H9 (cell line): ENCODE results near the gene SUPT7L. TPM values are rescaled to one million over a fixed set of nuclear protein-coding genes. Genes with fewer than 3 reads are reported as not detected.

Source experiments
- DNase-seq: peaks from one replicate; pipeline ENCODE4 v3.0.0-alpha.2; 2017
- H2AFZ ChIP-seq: one replicate; pipeline ENCODE4 v1.6.1; 2013; ENCODE audit warnings: mild to moderate bottlenecking, low read length, control low read depth, moderate library complexity
- H2AK5ac ChIP-seq: 2 replicates; pipeline ENCODE4 v1.6.1; 2013; ENCODE audit warnings: low read length, control low read depth, mixed read lengths; ENCODE audit not compliant: insufficient read length
- H2BK120ac ChIP-seq: one replicate; pipeline ENCODE4 v1.6.1; 2013; ENCODE audit warnings: low read depth, mild to moderate bottlenecking, low read length, control low read depth, inconsistent platforms; ENCODE audit not compliant: poor library complexity, severe bottlenecking
- H2BK12ac ChIP-seq: 2 replicates; pipeline ENCODE4 v1.6.1; 2013; ENCODE audit warnings: low read length, control low read depth, mixed read lengths, low read depth; ENCODE audit not compliant: insufficient read length
- H2BK15ac ChIP-seq: 2 replicates; pipeline ENCODE4 v1.6.1; 2013; ENCODE audit warnings: low read depth, low read length, control low read depth
- H2BK20ac ChIP-seq: one replicate; pipeline ENCODE4 v1.6.1; 2013; ENCODE audit warnings: low read depth, mild to moderate bottlenecking, low read length, control low read depth, inconsistent platforms; ENCODE audit not compliant: poor library complexity, severe bottlenecking
- H2BK5ac ChIP-seq: 2 replicates; pipeline ENCODE4 v1.6.1; 2013; ENCODE audit warnings: low read length, control low read depth, mixed read lengths; ENCODE audit not compliant: insufficient read length
- H3K14ac ChIP-seq: 2 replicates; pipeline ENCODE4 v1.6.1; 2013; ENCODE audit warnings: low read length, control low read depth; ENCODE audit not compliant: insufficient read depth
- H3K18ac ChIP-seq: 2 replicates; pipeline ENCODE4 v1.6.1; 2013; ENCODE audit warnings: low read depth, mild to moderate bottlenecking, mixed read lengths, low read length, control low read depth; ENCODE audit not compliant: insufficient read length
- H3K23ac ChIP-seq: 2 replicates; pipeline ENCODE4 v1.6.1; 2013; ENCODE audit warnings: low read length, control low read depth, mixed read lengths, low read depth; ENCODE audit not compliant: insufficient read length
- H3K23me2 ChIP-seq: 2 replicates; pipeline ENCODE4 v1.6.1; 2013; ENCODE audit warnings: low read depth, mild to moderate bottlenecking, mixed read lengths, low read length, control low read depth; ENCODE audit not compliant: insufficient read length, poor library complexity, severe bottlenecking
- H3K27ac ChIP-seq: 2 replicates; pipeline ENCODE4 v1.5.1; 2013; ENCODE audit warnings: low read length, control low read depth, mixed read lengths, low read depth; ENCODE audit not compliant: insufficient read length
- H3K27me3 ChIP-seq: 2 replicates; pipeline ENCODE4 v1.6.1; 2013; ENCODE audit warnings: low read length, control low read depth, inconsistent platforms; ENCODE audit not compliant: insufficient read depth
- H3K4ac ChIP-seq: 2 replicates; pipeline ENCODE4 v1.6.1; 2013; ENCODE audit warnings: low read depth, mild to moderate bottlenecking, control low read depth, inconsistent platforms, low read length, moderate library complexity
- H3K4me1 ChIP-seq: 2 replicates; pipeline ENCODE4 v1.6.1; 2013; ENCODE audit warnings: low read length, control low read depth, inconsistent platforms; ENCODE audit not compliant: insufficient read depth
- H3K4me2 ChIP-seq: 2 replicates; pipeline ENCODE4 v1.6.1; 2013; ENCODE audit warnings: low read length, control low read depth, mixed read lengths; ENCODE audit not compliant: insufficient read length, insufficient read depth
- H3K56ac ChIP-seq: 2 replicates; pipeline ENCODE4 v1.6.1; 2013; ENCODE audit warnings: low read depth, mild to moderate bottlenecking, mixed read lengths, low read length, control low read depth; ENCODE audit not compliant: insufficient read length
- H3K79me1 ChIP-seq: 2 replicates; pipeline ENCODE4 v1.6.1; 2013; ENCODE audit warnings: low read depth, mild to moderate bottlenecking, moderate library complexity, low read length, control low read depth, inconsistent platforms; ENCODE audit not compliant: insufficient read depth, poor library complexity, severe bottlenecking
- H3K79me2 ChIP-seq: 2 replicates; pipeline ENCODE4 v1.6.1; 2013; ENCODE audit warnings: low read length, control low read depth, inconsistent platforms; ENCODE audit not compliant: insufficient read depth
- H3K9ac ChIP-seq: 2 replicates; pipeline ENCODE4 v1.6.1; 2013; ENCODE audit warnings: low read length, control low read depth, mixed read lengths; ENCODE audit not compliant: insufficient read length; ENCODE audit errors: extremely low read depth
- H3K9me3 ChIP-seq: one replicate; pipeline ENCODE4 v1.6.1; 2013; ENCODE audit warnings: low read depth, low read length, inconsistent platforms; ENCODE audit not compliant: control insufficient read depth
- H3T11ph ChIP-seq: one replicate; pipeline ENCODE4 v1.6.1; 2013; ENCODE audit warnings: mild to moderate bottlenecking, low read length, control low read depth, inconsistent platforms
- H4K20me1 ChIP-seq: one replicate; pipeline ENCODE4 v1.6.1; 2013; ENCODE audit not compliant: control insufficient read depth, insufficient read length, insufficient read depth
- H4K5ac ChIP-seq: 2 replicates; pipeline ENCODE4 v1.6.1; 2013; ENCODE audit warnings: low read depth, mild to moderate bottlenecking, mixed read lengths, low read length, control low read depth; ENCODE audit not compliant: insufficient read length
- H4K8ac ChIP-seq: replicated peaks from 2 replicates; pipeline ENCODE4 v1.6.1; 2013; ENCODE audit warnings: low read length, control low read depth, mixed read lengths, low read depth; ENCODE audit not compliant: insufficient read length
- H4K91ac ChIP-seq: 2 replicates; pipeline ENCODE4 v1.6.1; 2013; ENCODE audit warnings: low read depth, mild to moderate bottlenecking, moderate library complexity, mixed read lengths, low read length, control low read depth; ENCODE audit not compliant: insufficient read length
- H3K27ac Mint-ChIP-seq, 3 experiments: 2 replicates in 2 of 3; 3 replicates in 1 of 3; pipeline ENCODE4 v1.8.0; 2020 to 2021; ENCODE audit warnings: mixed read lengths in 3 of 3, mild to moderate bottlenecking in 1 of 3, moderate library complexity in 1 of 3
- H3K27me3 Mint-ChIP-seq: 2 replicates; pipeline ENCODE4 v1.8.0; 2021; ENCODE audit warnings: low read depth, mild to moderate bottlenecking, moderate library complexity, mixed read lengths
- H3K36me3 Mint-ChIP-seq, 3 experiments: 2 replicates in 2 of 3; 3 replicates in 1 of 3; pipeline ENCODE4 v1.8.0; 2020 to 2021; ENCODE audit warnings: low read depth in 3 of 3, mixed read lengths in 3 of 3; ENCODE audit not compliant: insufficient read depth in 1 of 3
- H3K4me1 Mint-ChIP-seq, 2 experiments: 2 replicates each; pipeline ENCODE4 v1.8.0; 2020; ENCODE audit warnings: mixed read lengths in 2 of 2
- H3K4me3 Mint-ChIP-seq, 2 experiments: 2 replicates in 1 of 2; 3 replicates in 1 of 2; pipeline ENCODE4 v1.8.0; 2020 to 2021; ENCODE audit warnings: mild to moderate bottlenecking in 2 of 2, mixed read lengths in 2 of 2, moderate library complexity in 1 of 2
- H3K9me3 Mint-ChIP-seq, 2 experiments: 2 replicates in 1 of 2; 3 replicates in 1 of 2; pipeline ENCODE4 v1.8.0; 2020; ENCODE audit warnings: mild to moderate bottlenecking in 2 of 2, mixed read lengths in 2 of 2, moderate library complexity in 1 of 2
- CTCF ChIP-seq: fragments of 200-600 bp; sonication (generic); conservative IDR thresholded peaks from 3 replicates; pipeline ENCODE4 v1.8.0; 2021; ENCODE audit warnings: antibody characterized with exemption, mild to moderate bottlenecking
- WGBS: extraction: QIAGEN DNeasy Blood & Tissue Kit; methylation state at CpG from one replicate; pipeline ENCODE4 v1.1.7; 2013; ENCODE audit warnings: missing lambda C conversion rate, low lambda C conversion rate, mixed read lengths; ENCODE audit not compliant: insufficient read length; ENCODE audit errors: extremely low coverage; 5-methylcytosine and 5-hydroxymethylcytosine counted together
- total RNA-seq: library from RNA; stranded (reverse); gene quantifications from 2 replicates; pipeline ENCODE4 v1.2.1, GENCODE V29; 2021

SUPT7L gene
- total RNA-seq, 1 experiment from 2014 or later = 30.4 TPM

DNA sequence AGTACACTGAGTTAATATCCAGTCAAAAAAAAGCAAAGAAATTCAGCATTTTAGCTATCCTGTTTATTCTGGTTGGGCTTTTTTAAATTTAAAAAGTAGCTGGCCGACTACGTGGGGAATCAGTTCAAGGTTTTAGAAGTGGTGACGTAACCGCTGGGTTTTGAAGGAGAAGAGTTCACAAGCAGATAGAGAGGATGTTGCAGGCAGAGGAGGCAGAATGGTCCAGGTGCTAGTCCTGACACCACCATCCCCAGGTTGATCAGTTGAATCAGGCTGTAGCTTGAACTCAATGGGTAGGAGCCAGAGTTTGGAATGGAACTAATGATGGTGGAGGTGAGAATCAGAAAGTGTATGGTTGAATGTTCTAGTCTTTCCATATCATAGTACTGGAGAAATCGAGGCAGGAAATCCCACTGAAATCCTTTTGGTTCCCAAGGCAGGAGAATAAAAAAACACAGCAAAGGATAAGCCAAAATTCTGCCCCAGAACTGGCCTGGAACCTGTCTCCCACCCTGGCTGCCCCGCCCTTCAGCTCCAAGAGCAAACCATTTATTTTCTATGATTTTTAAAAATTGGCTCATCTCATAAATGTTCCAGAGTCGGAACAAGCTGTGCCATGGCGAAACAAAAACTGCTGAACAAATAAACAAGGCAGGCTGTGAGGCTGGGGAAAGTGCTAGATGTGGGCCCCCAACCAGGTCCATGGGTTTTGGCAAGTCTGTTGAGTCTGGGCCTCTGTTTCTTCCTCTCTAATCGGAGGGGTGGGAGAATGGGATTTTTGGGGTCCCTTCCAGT lies 44.2 kb upstream of the SUPT7L start:
- H2AK5ac ChIP-seq = no peak overlapping the region
- H4K8ac ChIP-seq = no peak overlapping the region
- no peak overlapping the region for H3K4ac ChIP-seq
- H4K5ac ChIP-seq = no peak overlapping the region
- H3K79me2 ChIP-seq = no peaks in the 10 kb centered on the region
- Mint-ChIP-seq H3K27ac (no peak overlapping the region; a peak in 1 of 7 replicates), H3K9me3 (no peaks in the 10 kb centered on the region), H3K4me3 (no peak overlapping the region), H3K36me3 (no peaks in the 10 kb centered on the region; a peak in 1 of 7 replicates), H3K27me3 (peaks cover 1% of the 10 kb centered on the region; the same call in 1 of the 2 replicates), H3K4me1 (peaks cover 10 to 24% of the 10 kb centered on the region in 2 experiments)
- no peaks in the 10 kb centered on the region for H3K79me1 ChIP-seq
- H3K27me3 ChIP-seq = no peaks in the 10 kb centered on the region
- no peak overlapping the region for H3K9ac ChIP-seq
- H3K4me2 ChIP-seq = no peak overlapping the region
- H2BK5ac ChIP-seq = no peak overlapping the region
- H3K56ac ChIP-seq = no peak overlapping the region
- H2BK20ac ChIP-seq = no peak overlapping the region
- no peaks in the 10 kb centered on the region; the same call in 1 of the 2 replicates for H3K4me1 ChIP-seq
- no peak overlapping the region for H4K91ac ChIP-seq
- no peak overlapping the region for H3K18ac ChIP-seq
- H3T11ph ChIP-seq = no peak overlapping the region
- no peak overlapping the region for H2BK15ac ChIP-seq
- no CpG with 5 or more reads among the region's 9 CpGs for WGBS
- H2BK120ac ChIP-seq = no peak overlapping the region
- H3K27ac ChIP-seq = no peak overlapping the region
- no peaks in the 10 kb centered on the region for H3K23me2 ChIP-seq
- no peak for TF ChIP-seq CTCF
- no peak for DNase-seq
- H3K23ac ChIP-seq = no peak overlapping the region
- H2BK12ac ChIP-seq = no peak overlapping the region
- no peak overlapping the region for H3K14ac ChIP-seq
- H2AFZ ChIP-seq = no peak overlapping the region
- no peaks in the 10 kb centered on the region for H3K9me3 ChIP-seq
- no peaks in the 10 kb centered on the region for H4K20me1 ChIP-seq
